Vagina (tissue), 2 donors: ENCODE measurements around the gene SGF29. TPM values are rescaled to one million over a fixed set of nuclear protein-coding genes. Genes with fewer than 3 reads are reported as not detected.
"Not testable (repeated sequence)": the region's sequence is repeated elsewhere in the genome, so short reads cannot be mapped to it uniquely, and the experiment has no call there.

Experiments used
- DNase-seq, 2 donors: peaks; one replicate each; pipeline ENCODE4 v3.0.0-alpha.2; 2017; ENCODE audit errors: extremely low spot score in 2 of 2
- H3K27ac ChIP-seq: fragments of 200-600 bp; sonication (generic); one replicate; pipeline ENCODE4 v1.5.1; 2019
- H3K27me3 ChIP-seq: fragments of 200-600 bp; sonication (generic); one replicate; pipeline ENCODE4 v1.5.1; 2019
- H3K36me3 ChIP-seq, 2 donors: fragments of 200-600 bp; sonication (generic); one replicate each; pipeline ENCODE4 v1.5.1; 2017 to 2019
- H3K4me1 ChIP-seq: fragments of 200-600 bp; sonication (generic); one replicate; pipeline ENCODE4 v1.5.1; 2019
- H3K4me3 ChIP-seq, 2 donors: fragments of 200-600 bp; sonication (generic); 1 replicate in 1 of 2; 2 replicates in 1 of 2; pipeline ENCODE4 v1.5.1; 2016 to 2019
- H3K9me3 ChIP-seq: fragments of 200-600 bp; sonication (generic); one replicate; pipeline ENCODE4 v1.5.1; 2019
- intact Hi-C: fragments of 100-400 bp; cut with DNase I; formaldehyde crosslinking; loops from one replicate; pipeline ENCODE4 v1.15.1; 2023
- total RNA-seq: library from RNA; depleted of rRNA; stranded (reverse); fragments of >200 nt; gene quantifications from one replicate; pipeline ENCODE4 v1.2.3, GENCODE V29; 2016

SGF29 gene
- total RNA-seq, 1 donor from 2014 or later: 16.5 TPM

DNA sequence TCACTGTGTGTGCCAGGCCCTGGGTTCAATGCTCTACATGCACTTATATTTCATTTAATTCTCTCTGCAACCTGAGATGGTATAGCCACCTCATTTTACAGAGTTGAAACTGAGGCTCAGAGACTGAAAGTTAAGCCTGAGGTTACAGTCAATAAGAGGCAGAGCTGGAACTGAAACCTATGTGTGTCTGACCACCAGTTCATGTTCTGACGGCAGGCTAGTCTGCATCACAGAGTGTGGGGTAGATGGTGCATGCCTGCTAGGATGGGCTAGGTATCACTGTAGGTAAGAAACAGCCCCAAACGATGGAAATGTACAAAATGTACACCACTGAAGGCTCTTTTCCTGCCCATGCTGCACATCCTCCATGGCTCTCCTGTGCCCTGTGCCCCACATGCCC, 86.2 kb downstream of the SGF29 start:
- intact Hi-C loops, DNase-seq, H3K36me3 ChIP-seq, H3K9me3 ChIP-seq, H3K4me3 ChIP-seq, H3K27ac ChIP-seq, H3K4me1 ChIP-seq, H3K27me3 ChIP-seq: not testable (repeated sequence)

Other genes with a start within 250 kb of the SGF29 start
- 7.6 TPM for gene NPIPB6, start 190.4 kb upstream of the SGF29 start, total RNA-seq
- 169 TPM for gene EIF3CL, start 150.1 kb upstream of the SGF29 start, total RNA-seq
- not detected for gene NPIPB7, start 81.6 kb upstream of the SGF29 start, total RNA-seq
- gene CLN3, start 61.8 kb upstream of the SGF29 start, total RNA-seq: 22.8 TPM
- gene APOBR, start 59.3 kb upstream of the SGF29 start, total RNA-seq: 2.5 TPM
- not detected for gene IL27, start 47.1 kb upstream of the SGF29 start, total RNA-seq
- gene NUPR1, start 14.9 kb upstream of the SGF29 start, total RNA-seq: 62.1 TPM
- not detected for gene SULT1A2, start 43.1 kb downstream of the SGF29 start, total RNA-seq
- 11.5 TPM for gene SULT1A1, start 56.1 kb downstream of the SGF29 start, total RNA-seq
- gene NPIPB8, start 84.1 kb downstream of the SGF29 start, total RNA-seq: not detected
- gene EIF3C, start 157.5 kb downstream of the SGF29 start, total RNA-seq: 347 TPM
- gene NPIPB9, start 197.9 kb downstream of the SGF29 start, total RNA-seq: not detected